Psoas muscle (tissue), 8 donors: ENCODE results near the gene AFDN. TPM values are rescaled to one million over a fixed set of nuclear protein-coding genes. Genes with fewer than 3 reads are reported as not detected.

Source experiments
- ATAC-seq, 4 donors: fragments of 200-7000 bp; cut with Tn5 transposase; one replicate each; pipeline ENCODE4 v1.9.1; 2020; ENCODE audit warnings: moderate library complexity in 3 of 4, mild to moderate bottlenecking in 2 of 4
- DNase-seq, 2 donors: peaks; one replicate each; pipeline ENCODE4 v3.0.0-alpha.2; 2020
- H3K27ac ChIP-seq: fragments of 200-600 bp; one replicate; pipeline ENCODE4 v1.8.0; 2022
- H3K27me3 ChIP-seq, 3 donors: fragments of 200-600 bp in 1 of 3; one replicate each; pipeline versions ENCODE4 v1.6.1 to v1.8.0; 2013 to 2022; ENCODE audit warnings: low read length in 2 of 3, mild to moderate bottlenecking in 2 of 3, moderate library complexity in 1 of 3; ENCODE audit not compliant: insufficient read depth in 3 of 3
- H3K36me3 ChIP-seq, 2 donors: fragments of 200-600 bp in 1 of 2; one replicate each; pipeline versions ENCODE4 v1.6.1 to v1.8.0; 2013 to 2022; ENCODE audit warnings: low read depth in 1 of 2, mild to moderate bottlenecking in 1 of 2, moderate library complexity in 1 of 2; ENCODE audit not compliant: insufficient read depth in 1 of 2
- H3K4me1 ChIP-seq: fragments of 200-600 bp; one replicate; pipeline ENCODE4 v1.8.0; 2022
- H3K4me3 ChIP-seq: fragments of 200-600 bp; one replicate; pipeline ENCODE4 v1.8.0; 2022; ENCODE audit warnings: mild to moderate bottlenecking
- H3K9me3 ChIP-seq: fragments of 200-600 bp; one replicate; pipeline ENCODE4 v1.8.0; 2022
- CTCF ChIP-seq: fragments of 200-600 bp; IDR thresholded peaks from one replicate; pipeline ENCODE4 v1.8.0; 2022; ENCODE audit warnings: antibody characterized with exemption
- WGBS, 3 donors: extraction: QIAGEN DNeasy Blood & Tissue Kit; methylation state at CpG; one replicate each; pipeline versions ENCODE4 v1.1.6 to v1.1.7; 2013; 5-methylcytosine and 5-hydroxymethylcytosine counted together
- intact Hi-C, 2 donors: fragments of 100-400 bp; cut with DNase I; formaldehyde crosslinking; loops; one replicate each; pipeline versions ENCODE4 v1.11.0 to v1.14.2; 2022
- polyA plus RNA-seq, 3 donors: library from polyadenylated mRNA; stranded (reverse); fragments of 200-250 nt; gene quantifications; one replicate each; pipeline ENCODE4 v1.2.3, GENCODE V29; 2013
- total RNA-seq, 4 donors: library from RNA; stranded (reverse); fragmentation: NEBNext Ultra II Directional in 2 of 4; extraction: Animal tissue kit (Norgen Biotek cat#: 25700) in 2 of 4; gene quantifications; one replicate each; pipeline versions ENCODE4 v1.2.1 to v1.2.4, GENCODE V29; 2021 to 2023
- donor health status: healthy with polysubstance abuse.
- donor health status: DM: no; HTN: no; CAD: no; lungs with moderate emphysema.
- donor health status: Bipolar disorder and iron deficiency.
- donor health status: healthy.
- donor health status: DM: yes; HTN: yes; CAD: no.
- donor health status: DM: no; HTN: no; CAD: no.
- donor health status: DM: no; HTN: no; CAD: no.
- donor health status: DM: yes; HTN: yes; CAD: no.

The AFDN gene
- total and polyA plus RNA-seq, 7 donors: 12.2 to 35.6 (median 32.9) TPM

- Histone ChIP-seq H3K27ac (no peak overlapping the region), H3K4me1 (no peaks in the 10 kb centered on the region), H3K27me3 (no peaks in the 10 kb centered on the region), H3K9me3 (no peaks in the 10 kb centered on the region), H3K4me3 (no peak overlapping the region), H3K36me3 (peaks cover 6 to 74% of the 10 kb centered on the region in 2 donors)
- no peak for DNase-seq
- intact Hi-C loops: no loop called here
- TF ChIP-seq CTCF: no peak
- ATAC-seq: no peak
- 91 to 95% (median 93%) methylated on average over 3 of the region's 3 CpGs for WGBS, 3 donors
Observed at GRCh38 chr6:167913699-167914098, 87.0 kb downstream of the AFDN start.

GRCh38 chr6:167915139-167915538 lies 88.4 kb downstream of the AFDN start:
- no peaks in the 10 kb centered on the region for H3K9me3 ChIP-seq
- H3K36me3 ChIP-seq: peaks cover 6 to 88% of the 10 kb centered on the region in 2 donors
- no peak overlapping the region for H3K4me3 ChIP-seq
- no peak for DNase-seq
- intact Hi-C loops: no loop called here
- no peaks in the 10 kb centered on the region for H3K27me3 ChIP-seq
- no peak overlapping the region for H3K27ac ChIP-seq
- no peak for TF ChIP-seq CTCF
- no peak for ATAC-seq
- WGBS, 3 donors: 97 to 98% (median 97%) methylated on average over 10 of the region's 10 CpGs
- no peaks in the 10 kb centered on the region for H3K4me1 ChIP-seq

GRCh38 chr6:167917551-167918154 lies 90.9 kb downstream of the AFDN start:
- Histone ChIP-seq H3K9me3 (no peaks in the 10 kb centered on the region), H3K27me3 (no peaks in the 10 kb centered on the region), H3K4me1 (no peaks in the 10 kb centered on the region), H3K4me3 (no peak overlapping the region), H3K36me3 (peaks cover 10 to 79% of the 10 kb centered on the region in 2 donors), H3K27ac (no peak overlapping the region)
- ATAC-seq (no peak), DNase-seq (no peak)
- intact Hi-C loops: no loop called here
- 97 to 99% (median 97%) methylated on average over 2 of the region's 2 CpGs for WGBS, 3 donors
- TF ChIP-seq CTCF: no peak

- Histone ChIP-seq H3K27me3 (no peaks in the 10 kb centered on the region), H3K36me3 (peaks cover 10 to 80% of the 10 kb centered on the region in 2 donors)
- ATAC-seq: no peak
Observed at GRCh38 chr6:167918548-167919278, 92.0 kb downstream of the AFDN start.

More at GRCh38 chr6:167918548-167919278, 92.0 kb downstream of the AFDN start:
- WGBS, 3 donors: 70 to 84% (median 71%) methylated on average over 14 of the region's 14 CpGs
- no peak for TF ChIP-seq CTCF
- DNase-seq: no peak
- intact Hi-C loops: no loop called here
- no peaks in the 10 kb centered on the region for H3K4me1 ChIP-seq
- H3K4me3 ChIP-seq: no peak overlapping the region
- no peaks in the 10 kb centered on the region for H3K9me3 ChIP-seq
- no peak overlapping the region for H3K27ac ChIP-seq
